CD4-positive, alpha-beta T cell treated with Interleukin-6 at 100 ng/mL for 8 hours (primary cell): ENCODE results near the gene PNPLA2.

Experiments
- DNase-seq: peaks from one replicate; pipeline ENCODE4 v3.0.0-alpha.2; 2020; ENCODE audit warnings: mixed read lengths, low spot score

The PNPLA2 gene

GRCh38 chr11:786235-787083 is 32.3 kb upstream of the PNPLA2 start:
- no peak for DNase-seq

GRCh38 chr11:787084-787675 is 31.5 kb upstream of the PNPLA2 start:
- DNase-seq = no peak

- no peak for DNase-seq
Measured at GRCh38 chr11:788009-788640, 30.6 kb upstream of the PNPLA2 start.

GRCh38 chr11:788953-789940 is 29.5 kb upstream of the PNPLA2 start:
- DNase-seq = no peak

- DNase-seq = no peak
Measured at GRCh38 chr11:789943-790342, 28.8 kb upstream of the PNPLA2 start, which contains the start of gene CEND1. CEND1 (minus strand) TSS chr11:790090; CDS start chr11:788576, 1,514 bp downstream.

- no peak for DNase-seq
Measured at GRCh38 chr11:790721-791564, 27.8 kb upstream of the PNPLA2 start.

GRCh38 chr11:791658-792534 is 26.8 kb upstream of the PNPLA2 start:
- DNase-seq = no peak

- no peak for DNase-seq
Measured at GRCh38 chr11:792535-792821, 26.2 kb upstream of the PNPLA2 start.

- DNase-seq = no peak
Measured at GRCh38 chr11:792873-793272, 25.8 kb upstream of the PNPLA2 start.

GRCh38 chr11:793556-793955 is 25.2 kb upstream of the PNPLA2 start:
- DNase-seq = no peak

GRCh38 chr11:794013-794765 is 24.5 kb upstream of the PNPLA2 start:
- no peak for DNase-seq

- no peak for DNase-seq
Measured at GRCh38 chr11:794766-795633, 23.7 kb upstream of the PNPLA2 start.

- peak; percentile 85 for DNase-seq
Measured at GRCh38 chr11:795634-796564, 22.8 kb upstream of the PNPLA2 start.

GRCh38 chr11:796565-797295 is 22.0 kb upstream of the PNPLA2 start:
- DNase-seq = no peak

GRCh38 chr11:797296-798092 is 21.2 kb upstream of the PNPLA2 start:
- peak; percentile 60 for DNase-seq
